Adipocyte (in vitro differentiated cells): ENCODE measurements around the gene SPRR3.

Experiments used
- DNase-seq: peaks from one replicate; pipeline ENCODE4 v3.0.0-alpha.2; 2015; ENCODE audit warnings: low read depth
- H3K27me3 ChIP-seq: replicated peaks from 2 replicates; pipeline ENCODE4 v1.7.0; 2013; ENCODE audit warnings: mild to moderate bottlenecking, low read length, moderate library complexity; ENCODE audit not compliant: control insufficient read depth, insufficient read depth
- H3K36me3 ChIP-seq: 2 replicates; pipeline ENCODE4 v1.7.0; 2013; ENCODE audit warnings: low read length, mild to moderate bottlenecking, moderate library complexity; ENCODE audit not compliant: control insufficient read depth, insufficient read depth, severe bottlenecking
- H3K4me1 ChIP-seq: 2 replicates; pipeline ENCODE4 v1.7.0; 2013; ENCODE audit warnings: mild to moderate bottlenecking, low read length, moderate library complexity; ENCODE audit not compliant: control insufficient read depth, insufficient read depth
- H3K4me3 ChIP-seq: 2 replicates; pipeline ENCODE4 v1.7.0; 2013; ENCODE audit warnings: mild to moderate bottlenecking, low read length, moderate library complexity
- H3K9ac ChIP-seq: 2 replicates; pipeline ENCODE4 v1.7.0; 2013; ENCODE audit warnings: mild to moderate bottlenecking, low read length, moderate library complexity
- H3K9me3 ChIP-seq: 2 replicates; pipeline ENCODE4 v1.7.0; 2013; ENCODE audit warnings: mild to moderate bottlenecking, low read length, moderate library complexity; ENCODE audit not compliant: control insufficient read depth

SPRR3 gene, protein sequence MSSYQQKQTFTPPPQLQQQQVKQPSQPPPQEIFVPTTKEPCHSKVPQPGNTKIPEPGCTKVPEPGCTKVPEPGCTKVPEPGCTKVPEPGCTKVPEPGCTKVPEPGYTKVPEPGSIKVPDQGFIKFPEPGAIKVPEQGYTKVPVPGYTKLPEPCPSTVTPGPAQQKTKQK

DNA sequence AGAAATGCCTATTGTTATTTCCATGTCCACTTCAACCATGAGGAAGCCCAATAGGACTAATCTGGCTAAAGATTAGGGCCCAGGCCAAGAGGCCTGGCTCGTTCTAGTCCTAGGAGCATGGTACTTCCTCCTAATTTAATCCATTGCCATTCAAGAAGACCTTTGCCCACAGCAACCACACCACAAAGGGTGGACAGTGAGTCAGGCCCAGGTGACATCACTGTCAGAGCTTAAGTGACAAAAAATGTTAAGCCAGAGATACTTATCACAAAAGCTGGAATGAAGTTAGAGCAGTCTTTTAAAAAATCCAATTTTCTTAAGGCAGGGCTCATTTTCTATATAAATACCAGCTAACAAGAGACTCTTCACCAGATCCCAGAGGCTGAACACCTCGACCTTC, at the start of gene SPRR3:
Gene SPRR3, plus strand, starts transcription at position 368 of the 400 bp plus-strand sequence. CDS start 1,272 bp downstream, outside the sequence.
- peaks cover 8% of the 10 kb centered on the region for H3K27me3 ChIP-seq
- no peaks in the 10 kb centered on the region for H3K4me1 ChIP-seq
- H3K36me3 ChIP-seq, result no peaks in the 10 kb centered on the region
- H3K9ac ChIP-seq, result no peak within 1 kb of the TSS
- no peaks in the 10 kb centered on the region for H3K9me3 ChIP-seq
- no peak within 1 kb of the TSS for H3K4me3 ChIP-seq
- DNase-seq, result no peak

DNA sequence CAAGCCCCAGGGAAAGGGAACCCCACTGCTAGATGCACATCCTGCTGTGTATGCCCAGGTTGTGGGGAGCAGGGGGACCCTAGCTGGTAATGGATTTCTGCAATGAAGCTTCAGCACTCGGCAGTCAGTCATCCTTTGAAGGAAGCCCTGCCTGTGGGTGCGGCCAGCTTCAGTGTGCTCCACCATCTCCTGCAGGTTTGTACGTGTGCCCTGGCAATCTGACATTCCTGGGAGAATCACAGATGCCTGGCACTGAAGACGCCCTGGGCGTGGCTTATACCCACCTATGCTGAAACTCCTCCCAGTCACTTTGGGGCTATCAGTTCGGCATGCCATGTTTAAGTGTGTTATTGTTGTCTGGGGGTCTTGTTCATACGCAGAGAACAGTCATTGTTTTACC, 47.8 kb upstream of the SPRR3 start:
- Histone ChIP-seq H3K4me3 (no peak overlapping the region), H3K4me1 (no peaks in the 10 kb centered on the region), H3K9me3 (no peaks in the 10 kb centered on the region), H3K9ac (no peak overlapping the region), H3K27me3 (peaks cover 5% of the 10 kb centered on the region), H3K36me3 (no peaks in the 10 kb centered on the region)
- no peak for DNase-seq

DNA sequence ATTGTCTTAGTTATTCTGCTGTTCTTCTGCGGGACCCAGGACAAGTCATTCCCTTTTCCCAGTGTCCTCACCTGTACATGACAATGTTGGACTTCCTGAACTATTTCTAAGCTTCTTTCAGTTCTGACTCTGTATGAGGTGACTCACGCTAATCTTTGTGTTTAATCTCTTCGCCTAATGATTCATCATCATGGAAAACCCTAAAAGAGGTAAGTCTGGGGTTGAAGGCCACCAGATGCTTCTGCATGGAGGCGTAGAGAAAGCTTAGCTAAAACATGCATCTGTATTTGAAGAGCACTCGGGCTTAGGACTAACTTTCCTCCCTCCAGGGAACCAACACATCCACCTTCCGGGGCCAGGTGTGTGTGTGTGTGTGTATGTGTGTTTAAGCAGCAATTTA, 47.1 kb upstream of the SPRR3 start:
- no peak overlapping the region for H3K9ac ChIP-seq

DNA sequence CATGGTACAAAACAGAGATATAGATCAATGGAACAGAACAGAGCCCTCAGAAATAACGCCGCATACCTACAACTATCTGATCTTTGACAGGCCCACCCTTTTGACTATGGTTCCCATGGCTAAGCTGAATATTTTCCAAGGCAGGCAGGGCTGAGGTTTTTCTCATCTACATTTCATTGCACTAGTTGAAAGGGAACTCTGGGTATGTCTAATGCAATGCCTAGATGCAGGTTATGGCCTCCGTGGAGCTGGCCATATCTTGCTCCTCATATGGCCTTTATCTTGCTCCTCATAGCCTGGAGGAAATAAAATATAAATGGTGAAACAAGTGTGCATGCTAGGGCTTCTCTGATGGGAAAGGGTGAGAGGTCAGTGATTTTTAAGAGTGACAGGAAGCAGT, 44.0 kb upstream of the SPRR3 start:
- Histone ChIP-seq H3K9me3 (no peaks in the 10 kb centered on the region), H3K27me3 (peaks cover 7% of the 10 kb centered on the region), H3K9ac (no peak overlapping the region), H3K36me3 (no peaks in the 10 kb centered on the region), H3K4me3 (no peak overlapping the region), H3K4me1 (no peaks in the 10 kb centered on the region)
- DNase-seq, result no peak

More for the DNA sequence above, 47.1 kb upstream of the SPRR3 start:
- DNase-seq, result no peak
- Histone ChIP-seq H3K4me3 (no peak overlapping the region), H3K9me3 (no peaks in the 10 kb centered on the region), H3K4me1 (no peaks in the 10 kb centered on the region), H3K36me3 (no peaks in the 10 kb centered on the region), H3K27me3 (peaks cover 5% of the 10 kb centered on the region)

DNA sequence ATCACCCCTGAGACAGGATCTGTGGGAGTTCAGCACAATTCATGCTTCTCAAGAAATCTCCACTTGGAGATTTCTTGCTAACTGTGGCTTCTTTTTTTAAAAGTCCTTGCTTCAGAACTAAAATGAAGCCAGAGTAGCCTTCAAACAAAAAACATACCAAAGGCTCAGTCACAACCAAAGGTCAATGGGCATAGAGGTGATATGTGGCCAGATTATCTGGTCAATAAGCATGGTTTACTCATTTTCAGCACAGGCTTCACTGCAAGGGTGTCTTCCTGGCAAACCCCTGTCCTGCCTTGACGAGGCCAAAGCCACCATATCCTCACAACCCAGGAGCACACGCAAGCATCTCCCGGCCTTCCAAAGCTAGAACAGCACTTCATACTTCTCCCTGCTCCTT, 42.3 kb upstream of the SPRR3 start:
- no peak overlapping the region for H3K4me3 ChIP-seq
- no peaks in the 10 kb centered on the region for H3K36me3 ChIP-seq
- no peak overlapping the region for H3K9ac ChIP-seq
- no peaks in the 10 kb centered on the region for H3K4me1 ChIP-seq
- H3K27me3 ChIP-seq, result peaks cover 7% of the 10 kb centered on the region
- no peak for DNase-seq
- no peaks in the 10 kb centered on the region for H3K9me3 ChIP-seq

DNA sequence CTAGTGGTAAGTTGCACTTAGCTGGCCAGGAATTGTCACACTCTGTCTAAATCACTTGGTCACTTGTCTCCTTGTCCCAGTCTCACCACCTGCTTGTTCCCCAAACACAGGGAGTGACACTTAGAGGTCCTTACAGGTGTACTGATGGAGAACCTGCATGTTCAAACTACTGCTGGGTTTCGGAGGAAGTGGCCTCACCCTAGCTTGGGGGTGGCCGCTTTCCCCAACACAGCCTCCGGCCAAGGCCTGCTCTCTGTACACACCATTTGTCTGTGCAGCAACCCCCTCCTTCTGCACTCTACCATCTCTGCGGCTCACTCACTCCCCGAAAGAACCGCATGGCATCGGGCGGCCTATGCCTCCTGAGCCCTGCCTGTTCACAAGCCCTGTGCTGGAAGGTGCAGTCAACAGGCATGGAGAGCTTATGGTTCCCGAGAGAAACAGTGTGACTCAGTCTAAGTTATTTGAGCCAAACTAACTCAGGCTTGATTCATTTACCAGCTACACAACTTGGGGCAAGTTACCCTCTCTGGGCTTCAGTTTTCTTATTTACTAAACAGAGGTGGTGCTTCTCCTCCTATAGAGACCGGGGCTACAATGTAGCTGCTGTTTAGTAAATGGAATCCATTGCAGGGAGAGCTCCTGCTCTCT, 41.6 kb upstream of the SPRR3 start:
- H3K4me1 ChIP-seq, result no peaks in the 10 kb centered on the region
- peaks cover 7% of the 10 kb centered on the region for H3K27me3 ChIP-seq
- DNase-seq, result no peak
- no peak overlapping the region for H3K4me3 ChIP-seq
- H3K36me3 ChIP-seq, result no peaks in the 10 kb centered on the region
- H3K9me3 ChIP-seq, result no peaks in the 10 kb centered on the region
- no peak overlapping the region for H3K9ac ChIP-seq

DNA sequence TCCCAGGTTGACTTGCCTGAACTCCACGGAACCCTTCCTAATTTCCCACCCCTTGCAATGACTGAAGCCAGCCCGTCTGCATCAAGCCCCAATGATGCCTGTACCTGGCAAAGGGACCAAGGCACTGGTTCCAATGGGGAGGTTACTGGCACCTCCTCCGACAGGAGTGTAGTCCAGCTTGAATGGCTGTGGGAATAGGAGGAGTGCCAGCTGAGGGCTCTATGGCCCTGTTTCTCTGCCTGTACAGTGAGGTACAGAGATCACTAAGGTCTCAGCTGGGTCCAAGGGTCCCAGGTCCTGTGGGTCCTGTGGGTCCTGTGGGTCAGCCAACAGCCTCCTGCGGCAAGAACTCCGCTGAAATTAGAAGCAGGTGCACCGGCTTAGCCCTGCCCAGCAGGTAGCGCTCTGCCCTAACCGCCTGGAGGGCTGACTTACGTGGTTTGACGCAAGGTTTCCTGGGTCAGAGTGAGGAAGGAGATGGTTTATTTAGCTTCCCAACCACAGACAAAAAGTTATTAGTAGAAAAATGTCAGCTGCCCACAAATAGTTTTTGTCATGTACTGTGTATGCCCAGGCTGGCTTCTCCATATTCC, 41.0 kb upstream of the SPRR3 start:
- H3K4me1 ChIP-seq, result no peaks in the 10 kb centered on the region

DNA sequence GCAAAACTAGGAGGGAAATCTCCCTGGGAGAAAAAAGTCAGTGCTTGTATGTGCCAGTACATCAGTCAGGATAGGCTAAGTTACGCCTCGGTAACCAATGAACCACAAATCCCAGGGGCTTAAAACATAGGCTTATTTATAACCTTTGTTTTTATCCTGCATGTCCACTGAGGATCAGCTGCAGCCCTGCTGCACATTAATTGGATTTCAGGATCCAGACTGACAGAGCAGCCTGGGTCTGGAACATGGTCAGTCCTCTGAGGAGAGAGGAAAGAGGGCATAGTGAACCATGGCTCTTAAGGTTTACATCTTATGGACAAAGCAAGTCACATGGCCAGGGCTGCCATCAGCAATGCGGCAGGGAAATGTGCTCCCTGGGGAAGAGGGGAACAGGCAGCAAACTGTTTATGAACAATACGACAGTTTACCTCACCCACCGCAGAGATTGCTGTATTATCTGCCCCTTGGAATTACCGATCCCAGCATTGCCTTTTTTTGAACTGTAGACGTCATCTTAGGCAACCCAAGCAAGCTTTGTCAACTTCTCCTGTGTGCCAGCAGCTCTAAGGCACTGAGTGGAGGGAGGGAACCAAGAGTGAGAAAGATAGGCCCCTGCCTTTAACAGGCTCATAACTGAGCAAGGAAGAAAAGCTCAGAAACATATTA, 40.2 kb upstream of the SPRR3 start:
- Histone ChIP-seq H3K4me1 (no peaks in the 10 kb centered on the region), H3K36me3 (no peaks in the 10 kb centered on the region), H3K9me3 (no peaks in the 10 kb centered on the region), H3K27me3 (peaks cover 13% of the 10 kb centered on the region), H3K9ac (no peak overlapping the region), H3K4me3 (no peak overlapping the region)
- no peak for DNase-seq

More for the DNA sequence above, 41.0 kb upstream of the SPRR3 start:
- DNase-seq, result no peak
- no peak overlapping the region for H3K4me3 ChIP-seq
- no peaks in the 10 kb centered on the region for H3K9me3 ChIP-seq
- H3K9ac ChIP-seq, result no peak overlapping the region
- H3K36me3 ChIP-seq, result no peaks in the 10 kb centered on the region
- peaks cover 10% of the 10 kb centered on the region for H3K27me3 ChIP-seq

DNA sequence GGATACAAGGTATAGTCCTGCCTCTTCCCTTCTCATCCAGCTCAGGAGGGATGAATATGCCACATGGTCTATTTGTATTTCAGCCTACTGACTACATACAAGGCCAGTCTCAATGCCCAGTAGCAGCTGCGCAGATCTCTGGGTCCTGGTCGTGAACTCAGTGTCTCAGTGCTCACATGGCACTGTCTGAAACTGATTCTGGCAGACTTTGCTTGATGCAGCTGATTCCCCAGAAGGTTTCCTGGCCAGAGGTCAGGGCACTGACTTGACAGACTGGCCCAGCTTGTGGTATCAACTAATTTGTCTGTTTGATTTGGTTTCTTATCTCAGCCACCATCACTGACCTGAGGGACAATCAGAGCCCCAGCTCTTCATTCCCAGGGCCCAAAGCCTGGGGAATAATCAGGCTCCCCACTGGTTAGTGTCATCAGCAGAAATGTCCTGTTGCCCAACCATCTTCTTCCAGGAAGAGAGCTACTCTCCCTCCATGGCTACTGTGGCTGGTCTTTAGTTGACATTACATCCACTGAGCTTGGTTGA, 38.6 kb upstream of the SPRR3 start:
- Histone ChIP-seq H3K36me3 (no peaks in the 10 kb centered on the region), H3K4me1 (no peaks in the 10 kb centered on the region), H3K9ac (no peak overlapping the region), H3K4me3 (no peak overlapping the region), H3K9me3 (no peaks in the 10 kb centered on the region), H3K27me3 (peaks cover 13% of the 10 kb centered on the region)
- no peak for DNase-seq

DNA sequence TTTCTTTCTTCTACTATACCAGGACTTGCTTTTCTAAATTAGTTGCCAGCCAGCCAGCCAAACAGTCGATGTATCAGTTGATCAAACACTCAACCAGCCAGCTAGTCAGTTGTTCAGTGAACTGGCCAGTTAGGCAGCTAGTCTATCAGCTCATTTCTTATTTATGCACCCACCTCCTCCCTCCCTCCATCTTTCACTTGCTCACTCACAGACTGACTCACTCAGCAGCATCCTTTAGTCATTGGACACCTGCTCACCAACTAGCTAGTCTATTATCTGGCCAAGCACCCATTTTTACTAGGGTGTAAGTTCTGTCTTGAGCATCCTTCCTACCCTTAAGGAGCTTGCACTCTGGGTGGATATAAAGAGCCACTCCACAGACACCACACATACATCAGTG, 37.0 kb upstream of the SPRR3 start:
- Histone ChIP-seq H3K9ac (no peak overlapping the region), H3K4me1 (no peaks in the 10 kb centered on the region), H3K27me3 (peaks cover 13% of the 10 kb centered on the region), H3K9me3 (no peaks in the 10 kb centered on the region), H3K36me3 (no peaks in the 10 kb centered on the region), H3K4me3 (no peak overlapping the region)
- no peak for DNase-seq

DNA sequence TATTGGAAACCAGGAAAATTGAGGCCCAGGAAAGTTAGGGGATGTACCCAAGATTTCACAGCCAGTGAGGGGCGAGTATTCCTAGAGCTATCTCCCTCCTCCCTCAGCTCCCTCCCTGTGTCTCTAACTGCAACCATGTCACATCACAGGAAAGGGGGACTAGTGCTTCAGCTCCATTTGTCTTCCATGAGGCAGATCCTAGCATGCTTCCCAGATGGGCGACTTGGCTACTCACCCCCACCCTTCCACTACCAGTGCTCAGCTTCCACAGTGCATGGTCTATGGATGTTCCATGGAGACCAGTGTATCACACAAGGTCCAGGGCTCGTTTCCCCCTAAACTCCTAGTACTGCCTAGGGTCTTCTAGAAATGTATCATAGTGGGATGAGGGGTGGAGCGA, 35.7 kb upstream of the SPRR3 start:
- no peaks in the 10 kb centered on the region for H3K9me3 ChIP-seq
- DNase-seq, result no peak
- no peaks in the 10 kb centered on the region for H3K36me3 ChIP-seq

More for the DNA sequence above, 35.7 kb upstream of the SPRR3 start:
- Histone ChIP-seq H3K27me3 (peaks cover 13% of the 10 kb centered on the region), H3K4me1 (no peaks in the 10 kb centered on the region), H3K4me3 (no peak overlapping the region), H3K9ac (no peak overlapping the region)
